B cell (primary cell): ENCODE measurements around the gene TRIM29. TPM values are rescaled to one million over a fixed set of nuclear protein-coding genes. Genes with fewer than 3 reads are reported as not detected.

Experiments used
- ATAC-seq: fragments of 200-7000 bp; cut with Tn5 transposase; one replicate; pipeline ENCODE4 v1.10.0; 2021; ENCODE audit warnings: low read depth, mild to moderate bottlenecking, moderate number of reproducible peaks, moderate library complexity
- CTCF ChIA-PET: fragments of 350-600 bp; sonication (Branson Sonifier 250); formaldehyde crosslinking; loops from one replicate; lab custom pipeline; 2021; ENCODE audit warnings: antibody characterized with exemption, inconsistent platforms; lab: Charles Lee
- POLR2A ChIA-PET: fragments of 350-600 bp; sonication (Branson Sonifier 250); formaldehyde crosslinking; loops from one replicate; lab custom pipeline; 2021; ENCODE audit warnings: antibody characterized with exemption; lab: Charles Lee
- DNase-seq: peaks from one replicate; pipeline ENCODE4 v3.0.0; 2013
- H2AFZ ChIP-seq: 2 replicates; pipeline ENCODE4 v1.6.1; 2012; ENCODE audit warnings: mild to moderate bottlenecking, low read depth, low read length; ENCODE audit not compliant: insufficient read depth, poor library complexity, severe bottlenecking
- H3K27ac ChIP-seq, 2 donors: 1 replicate in 1 of 2; 2 replicates in 1 of 2; pipeline ENCODE4 v1.5.1; 2012 to 2013; ENCODE audit warnings: low read length in 2 of 2, mild to moderate bottlenecking in 2 of 2, moderate library complexity in 1 of 2
- H3K27me3 ChIP-seq, 4 experiments: fragments of 200-600 bp in 1 of 4; sonication (generic) in 1 of 4; replicated peaks in 1 of 4; 1 replicate in 2 of 4; 2 replicates in 2 of 4; pipeline versions ENCODE4 v1.6.1 to v1.7.0; 2013 to 2016; ENCODE audit warnings: low read length in 3 of 4, mild to moderate bottlenecking in 2 of 4, mixed read lengths in 1 of 4, moderate library complexity in 1 of 4; ENCODE audit not compliant: insufficient read depth in 4 of 4, control insufficient read depth in 3 of 4; ENCODE audit errors: control extremely low read depth in 1 of 4
- H3K36me3 ChIP-seq, 2 experiments: replicated peaks in 1 of 2; 1 replicate in 1 of 2; 2 replicates in 1 of 2; pipeline versions ENCODE4 v1.6.1 to v1.7.1; 2013; ENCODE audit warnings: low read length in 1 of 2; ENCODE audit not compliant: insufficient read depth in 2 of 2, control insufficient read depth in 1 of 2; ENCODE audit errors: control extremely low read depth in 1 of 2, extremely low read depth in 1 of 2
- H3K4me1 ChIP-seq, 2 donors: fragments of 200-600 bp in 1 of 2; sonication (generic) in 1 of 2; 1 replicate in 1 of 2; 2 replicates in 1 of 2; pipeline versions ENCODE4 v1.5.1 to v1.6.1; 2013 to 2017; ENCODE audit warnings: low read length in 2 of 2; ENCODE audit not compliant: control insufficient read depth in 2 of 2, insufficient read depth in 2 of 2
- H3K4me2 ChIP-seq: replicated peaks from 2 replicates; pipeline ENCODE3; 2012; ENCODE audit warnings: mild to moderate bottlenecking, low read depth, low read length; ENCODE audit not compliant: poor library complexity, severe bottlenecking
- H3K4me3 ChIP-seq, 5 experiments: fragments of 200-600 bp in 1 of 5; sonication (generic) in 1 of 5; 1 replicate in 3 of 5; 2 replicates in 2 of 5; pipeline versions ENCODE4 v1.5.1 to v1.7.0; 2011 to 2016; ENCODE audit warnings: low read length in 4 of 5, mild to moderate bottlenecking in 4 of 5, low read depth in 2 of 5, control low read depth in 1 of 5, moderate library complexity in 1 of 5; ENCODE audit not compliant: insufficient read depth in 1 of 5; ENCODE audit errors: control extremely low read depth in 1 of 5, extremely low read depth in 1 of 5
- H3K79me2 ChIP-seq: fragments of 200-600 bp; sonication (generic); one replicate; pipeline ENCODE4 v1.6.0; 2016; ENCODE audit warnings: low read length; ENCODE audit not compliant: control insufficient read depth, insufficient read depth
- H3K9ac ChIP-seq: fragments of 200-600 bp; sonication (generic); 2 replicates; pipeline ENCODE4 v1.6.1; 2017; ENCODE audit warnings: mild to moderate bottlenecking, low read length, moderate library complexity
- H3K9me3 ChIP-seq, 3 donors: one replicate each; pipeline versions ENCODE4 v1.6.1 to v1.7.1; 2013; ENCODE audit warnings: low read length in 2 of 3; ENCODE audit not compliant: control insufficient read depth in 2 of 3, insufficient read depth in 1 of 3; ENCODE audit errors: control extremely low read depth in 1 of 3
- H4K20me1 ChIP-seq: 2 replicates; pipeline ENCODE4 v1.6.0; 2012; ENCODE audit warnings: mild to moderate bottlenecking, low read length; ENCODE audit not compliant: insufficient read depth, control insufficient read depth, poor library complexity, severe bottlenecking
- H3K27ac Mint-ChIP-seq: one replicate; pipeline ENCODE4 v1.8.0; 2021; ENCODE audit warnings: mixed read lengths
- H3K27me3 Mint-ChIP-seq: one replicate; pipeline ENCODE4 v1.8.0; 2021; ENCODE audit warnings: mixed read lengths
- H3K4me1 Mint-ChIP-seq: one replicate; pipeline ENCODE4 v1.8.0; 2021; ENCODE audit warnings: mixed read lengths
- H3K4me3 Mint-ChIP-seq: one replicate; pipeline ENCODE4 v1.8.0; 2021; ENCODE audit warnings: mixed read lengths
- H3K9me3 Mint-ChIP-seq: one replicate; pipeline ENCODE4 v1.8.0; 2022; ENCODE audit warnings: mixed read lengths; ENCODE audit not compliant: insufficient read depth
- CTCF ChIP-seq: fragments of 200-600 bp; IDR thresholded peaks from one replicate; pipeline ENCODE4 v1.8.0; 2022; ENCODE audit warnings: antibody characterized with exemption, mild to moderate bottlenecking
- EZH2 ChIP-seq: IDR thresholded peaks from 2 replicates; pipeline ENCODE4 v1.6.1; 2012; ENCODE audit warnings: borderline replicate concordance, low read depth, mild to moderate bottlenecking, moderate library complexity, low read length; ENCODE audit not compliant: insufficient read depth, poor library complexity, severe bottlenecking
- WGBS: methylation state at CpG from one replicate; pipeline ENCODE4 v1.1.5; 2013; ENCODE audit warnings: missing lambda C conversion rate; ENCODE audit not compliant: insufficient coverage; 5-methylcytosine and 5-hydroxymethylcytosine counted together
- intact Hi-C: fragments of 100-400 bp; cut with micrococcal nuclease; formaldehyde crosslinking; loops from one replicate; pipeline ENCODE4 v1.10.0; 2022
- polyA plus RNA-seq: library from polyadenylated mRNA; depleted of rRNA; stranded (reverse); fragments of >200 nt; gene quantifications from 2 replicates; pipeline ENCODE4 v1.2.3, GENCODE V29; 2012
- total RNA-seq, 2 donors: library from RNA; stranded (reverse); fragments of 120-200 nt in 1 of 2; gene quantifications; 1 replicate in 1 of 2; 2 replicates in 1 of 2; pipeline versions ENCODE4 v1.2.3 to v1.2.4, GENCODE V29; 2013 to 2022

TRIM29 gene
- total and polyA plus RNA-seq, 2 donors (not counting 1 experiment from before 2014, with no cell fraction given) = not detected

DNA sequence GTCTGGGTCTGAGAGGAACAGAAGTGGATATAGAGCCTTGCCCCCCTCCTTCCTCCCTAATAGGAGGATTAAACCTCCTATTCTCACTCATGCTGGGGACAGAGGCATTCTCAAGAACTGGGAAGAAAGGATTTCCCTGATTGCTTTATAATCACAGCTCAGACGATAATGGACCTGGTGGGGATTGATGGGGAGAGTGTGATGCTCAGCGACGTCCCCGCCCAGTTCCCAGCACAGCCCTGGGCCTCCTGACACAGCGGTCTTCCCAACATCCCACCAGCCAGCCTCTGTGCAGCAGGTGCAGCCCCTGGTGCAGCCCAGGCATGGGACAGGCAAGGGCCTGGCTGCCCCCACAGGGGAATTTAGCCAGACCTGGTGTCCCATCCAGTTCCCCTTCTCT is 28.4 kb downstream of the TRIM29 start:
- Histone ChIP-seq H3K9ac (no peak overlapping the region), H3K4me3 (no peak overlapping the region), H3K4me2 (no peak overlapping the region), H3K27ac (no peak overlapping the region), H3K9me3 (no peaks in the 10 kb centered on the region), H2AFZ (no peak overlapping the region), H3K4me1 (no peaks in the 10 kb centered on the region), H3K27me3 (peaks cover 0 to 14% (median 0%) of the 10 kb centered on the region in 4 experiments), H3K79me2 (no peaks in the 10 kb centered on the region), H4K20me1 (no peaks in the 10 kb centered on the region), H3K36me3 (no peaks in the 10 kb centered on the region)
- no peaks in the 10 kb centered on the region for H3K9me3 Mint-ChIP-seq
- no peak overlapping the region for H3K27ac Mint-ChIP-seq
- no peaks in the 10 kb centered on the region for H3K4me1 Mint-ChIP-seq
- H3K27me3 Mint-ChIP-seq = peaks cover 40% of the 10 kb centered on the region
- no peak overlapping the region for H3K4me3 Mint-ChIP-seq
- DNase-seq (no peak), ATAC-seq (no peak)
- TF ChIP-seq EZH2 = no peak
- WGBS = 89% methylated on average over 5 of the region's 5 CpGs
- ChIA-PET POLR2A (no interaction called here), CTCF (interaction anchor here (1.3 to 5.5 kb wide), 5 partner anchors 11 to 728 kb away, joined by 3 to 41 read pairs (median 5); partner anchors contain the start of gene USP2)
- intact Hi-C loops = no loop called here

DNA sequence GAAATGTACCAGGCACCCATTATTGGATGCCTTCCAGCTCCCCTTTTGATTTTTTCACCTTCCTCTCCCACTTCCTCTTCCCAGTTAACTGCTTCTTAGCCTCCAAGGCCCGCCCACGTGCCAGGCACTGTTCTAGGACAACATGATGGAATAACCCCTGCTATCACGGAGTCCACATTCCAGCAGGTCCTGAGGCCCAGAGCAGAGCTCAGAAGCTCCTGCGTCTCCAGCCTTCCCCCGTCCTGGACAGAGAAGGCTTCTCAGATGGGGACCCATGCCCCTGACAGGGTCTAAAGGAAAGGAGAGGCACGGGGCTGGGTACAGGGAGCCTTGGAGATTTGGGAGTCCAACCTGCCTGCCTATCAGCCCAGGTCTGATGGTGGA is 29.1 kb downstream of the TRIM29 start:
- no peak overlapping the region for H3K4me3 Mint-ChIP-seq
- Histone ChIP-seq H3K27ac (no peak overlapping the region), H3K9me3 (no peaks in the 10 kb centered on the region), H3K9ac (no peak overlapping the region), H3K79me2 (no peaks in the 10 kb centered on the region), H2AFZ (no peak overlapping the region), H3K27me3 (peaks cover 0 to 14% (median 0%) of the 10 kb centered on the region in 4 experiments), H3K4me2 (no peak overlapping the region), H4K20me1 (no peaks in the 10 kb centered on the region), H3K4me1 (no peaks in the 10 kb centered on the region), H3K4me3 (no peak overlapping the region), H3K36me3 (no peaks in the 10 kb centered on the region)
- 58% methylated on average over 5 of the region's 6 CpGs for WGBS
- DNase-seq (no peak), ATAC-seq (no peak)
- H3K27me3 Mint-ChIP-seq = peaks cover 37% of the 10 kb centered on the region
- ChIA-PET POLR2A (no interaction called here), CTCF (interaction anchor here (0.7 to 5.5 kb wide), 17 partner anchors 9 to 753 kb away, joined by 3 to 41 read pairs (median 5); partner anchors contain the start of genes NECTIN1 and USP2)
- H3K9me3 Mint-ChIP-seq = no peaks in the 10 kb centered on the region
- TF ChIP-seq EZH2 = no peak
- no peak for TF ChIP-seq CTCF
- no peaks in the 10 kb centered on the region for H3K4me1 Mint-ChIP-seq
- intact Hi-C loops = no loop called here
- no peak overlapping the region for H3K27ac Mint-ChIP-seq
